RWPE1 (cell line): ENCODE data around the gene TBC1D28.
"Not testable (repeated sequence)": the region's sequence is repeated elsewhere in the genome, so short reads cannot be mapped to it uniquely, and the experiment has no call there.

Source experiments
- CTCF ChIA-PET: fragments of 350-600 bp; sonication (Branson Sonifier 250); formaldehyde crosslinking; extraction: SDS; loops from one replicate; lab custom pipeline; 2021; lab: Yijun Ruan, JAX
- POLR2A ChIA-PET: fragments of 400-600 bp; formaldehyde crosslinking; extraction: SDS; loops from one replicate; lab custom pipeline; 2020; ENCODE audit warnings: antibody characterized with exemption; ENCODE audit not compliant: low non-redundant PET; lab: Yijun Ruan, JAX
- DNase-seq: peaks from one replicate; pipeline ENCODE4 v3.0.0; 2012; ENCODE audit warnings: low spot score
- H3K27ac ChIP-seq: fragments of 450-650 bp; 2 replicates; pipeline ENCODE4 v1.5.1; 2017

Gene TBC1D28

DNA sequence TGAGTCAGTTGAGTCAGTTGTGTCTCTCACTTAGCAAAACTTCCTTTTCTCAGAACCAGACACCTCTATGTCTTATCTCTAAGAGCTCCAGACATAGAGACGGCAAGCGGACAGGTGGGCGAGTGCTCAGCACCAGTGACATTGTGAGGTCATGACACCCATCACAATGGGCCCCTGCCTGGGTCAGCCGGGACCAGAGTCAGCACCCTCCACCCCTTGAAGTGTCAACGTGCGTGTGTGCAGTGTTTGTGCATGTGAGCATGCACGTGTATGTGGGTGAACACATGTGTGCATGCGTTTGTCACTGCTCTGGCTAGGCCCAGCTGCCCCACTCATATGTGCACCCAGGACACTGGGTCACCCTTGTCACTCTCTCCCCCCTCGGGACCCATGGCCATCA, at the start of gene TBC1D28:
Gene TBC1D28, minus strand, starts transcription at position 101 of the 400 bp plus-strand sequence. CDS start 3,039 bp downstream, outside the sequence.
- DNase-seq, POLR2A ChIA-PET, H3K27ac ChIP-seq, CTCF ChIA-PET: not testable (repeated sequence)

DNA sequence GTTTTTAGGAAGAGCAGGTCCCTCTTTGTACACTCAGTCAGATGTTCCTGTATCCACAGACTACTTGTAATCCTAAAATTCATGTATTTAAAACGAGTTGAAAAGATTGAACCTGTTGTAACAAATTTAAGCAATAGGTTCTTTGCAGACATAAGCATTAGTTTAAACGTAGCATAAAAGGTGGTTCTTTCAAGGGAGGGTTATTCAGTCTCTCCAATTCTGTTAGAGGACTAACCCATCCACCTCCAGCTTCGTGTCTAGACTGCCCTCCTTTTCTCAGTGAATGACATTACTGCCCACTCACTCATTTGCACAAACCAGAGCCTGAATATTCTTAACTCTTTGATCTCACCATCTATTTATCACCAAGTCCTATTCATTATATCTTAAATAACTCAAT, 38.5 kb upstream of the TBC1D28 start:
- DNase-seq, POLR2A ChIA-PET, H3K27ac ChIP-seq, CTCF ChIA-PET: not testable (repeated sequence)

DNA sequence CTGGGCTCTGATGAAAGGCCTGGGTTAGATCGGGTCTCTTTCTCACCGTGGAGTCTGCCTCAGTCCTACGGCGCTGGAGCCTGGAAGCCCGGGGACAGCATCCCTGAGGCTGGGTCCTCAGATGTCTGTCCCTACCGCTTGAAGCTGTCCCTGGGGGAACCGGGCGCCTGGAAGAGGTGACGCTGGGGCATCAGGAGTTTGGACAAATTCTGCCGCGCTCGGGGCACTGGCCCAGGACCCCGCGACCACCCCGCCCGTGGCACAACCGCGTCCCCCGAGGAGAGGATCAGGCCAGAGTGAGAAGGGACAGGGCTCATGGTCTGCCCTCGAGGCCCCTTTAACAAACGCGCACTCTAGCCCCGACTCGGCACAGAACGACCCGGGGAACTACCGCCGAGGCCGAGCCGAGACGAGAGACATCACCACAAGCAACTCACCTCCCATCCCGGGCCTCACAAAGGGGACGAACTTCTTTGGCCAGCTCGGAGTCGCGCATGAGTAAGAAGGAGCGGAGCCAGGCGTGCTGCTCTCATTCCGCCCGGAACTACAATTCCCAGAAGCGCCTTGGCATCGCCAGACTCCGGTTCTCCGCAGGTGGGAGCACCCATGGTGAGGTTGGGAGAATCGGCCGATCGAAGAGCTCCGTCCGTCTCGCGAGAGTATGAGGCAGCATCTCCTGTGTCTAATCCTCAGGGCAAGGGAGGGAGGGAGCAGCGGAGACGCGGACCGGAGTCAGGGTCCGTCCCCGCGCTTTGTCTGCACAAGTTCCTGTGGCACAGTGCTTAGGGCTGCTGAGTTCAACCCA, 37.8 kb upstream of the TBC1D28 start, which contains the start of gene FOXO3B:
Gene FOXO3B, minus strand, starts transcription at position 548 of the 805 bp plus-strand sequence. CDS start 663 bp downstream, outside the sequence.
- POLR2A ChIA-PET, H3K27ac ChIP-seq: not testable (repeated sequence)
- DNase-seq: peak; percentile 60
- CTCF ChIA-PET: interaction anchor here (0.6 kb wide), 1 partner anchor 971 kb away, joined by 4 read pairs; no protein-coding TSS in a partner anchor

DNA sequence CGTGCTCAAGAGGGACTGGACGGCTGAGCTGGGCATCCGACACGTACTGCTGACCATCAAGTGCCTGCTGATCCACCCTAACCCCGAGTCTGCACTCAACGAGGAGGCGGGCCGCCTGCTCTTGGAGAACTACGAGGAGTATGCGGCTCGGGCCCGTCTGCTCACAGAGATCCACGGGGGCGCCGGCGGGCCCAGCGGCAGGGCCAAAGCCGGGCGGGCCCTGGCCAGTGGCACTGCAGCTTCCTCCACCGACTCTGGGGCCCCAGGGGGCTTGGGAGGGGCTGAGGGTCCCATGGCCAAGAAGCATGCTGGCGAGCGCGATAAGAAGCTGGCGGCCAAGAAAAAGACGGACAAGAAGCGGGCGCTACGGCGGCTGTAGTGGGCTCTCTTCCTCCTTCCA, 33.2 kb upstream of the TBC1D28 start:
- POLR2A ChIA-PET, H3K27ac ChIP-seq, DNase-seq, CTCF ChIA-PET: not testable (repeated sequence)

DNA sequence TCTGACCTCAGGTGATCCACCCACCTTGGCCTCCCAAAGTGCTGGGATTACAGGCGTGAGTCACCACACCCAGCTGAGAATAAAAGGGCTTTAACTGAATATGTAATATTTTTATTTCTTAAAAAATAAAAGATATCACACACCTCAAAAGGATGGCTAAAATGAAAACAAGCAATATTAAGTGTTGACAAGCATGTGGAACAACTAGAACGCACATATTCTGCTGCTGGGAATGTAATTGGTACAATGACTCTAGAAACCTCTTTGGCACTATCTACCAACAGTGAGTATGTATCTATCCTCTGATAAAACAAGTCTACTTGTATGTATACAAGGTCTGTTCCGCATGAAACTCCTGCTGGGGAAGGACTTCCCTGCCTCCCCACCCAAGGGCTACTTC, 32.7 kb upstream of the TBC1D28 start:
- H3K27ac ChIP-seq, CTCF ChIA-PET, DNase-seq, POLR2A ChIA-PET: not testable (repeated sequence)

DNA sequence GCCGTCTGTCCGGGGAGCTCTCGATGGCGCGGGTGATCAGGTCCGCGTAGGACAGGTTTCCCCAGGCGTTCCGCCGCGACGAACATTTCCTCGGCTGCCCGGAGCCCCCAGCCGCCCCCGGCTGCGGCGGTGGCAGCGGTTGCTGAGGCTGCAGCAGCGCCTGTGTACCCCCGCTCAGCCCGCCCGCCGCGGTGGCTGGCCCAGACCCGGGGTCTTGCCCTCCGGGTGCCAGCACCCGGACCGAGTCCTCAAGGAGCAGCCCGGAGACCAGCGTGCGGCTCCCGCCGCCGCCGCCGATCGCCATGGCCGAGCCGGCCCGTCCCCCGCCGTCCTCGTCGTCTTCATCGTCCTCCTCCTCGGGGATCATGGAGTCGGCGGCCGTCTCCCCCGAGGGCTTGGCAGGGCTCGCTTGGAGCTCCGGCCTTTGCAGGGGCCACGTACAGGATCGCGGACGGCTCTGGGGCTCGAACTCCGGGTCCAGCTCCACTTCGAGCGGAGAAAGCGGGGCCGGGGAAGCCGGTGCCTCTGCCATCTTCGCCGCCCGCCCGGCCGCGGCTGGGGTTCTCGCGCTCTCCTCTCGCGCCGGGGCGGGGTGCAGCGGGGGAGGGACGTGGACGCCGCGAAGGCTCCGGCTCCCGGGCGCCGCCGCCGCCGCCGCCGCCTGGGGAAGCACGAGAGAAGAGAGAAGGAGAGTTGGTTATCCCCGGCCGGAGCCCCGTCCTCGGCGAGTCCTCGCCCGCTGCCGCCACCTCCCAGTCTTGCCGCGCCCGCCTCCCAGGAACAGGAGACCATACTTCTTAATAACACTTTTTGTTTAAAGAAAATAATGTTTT, 28.4 kb upstream of the TBC1D28 start:
- POLR2A ChIA-PET, H3K27ac ChIP-seq, DNase-seq: not testable (repeated sequence)
- CTCF ChIA-PET: interaction anchor here (0.6 to 0.7 kb wide), 2 partner anchors 188 to 319 kb away, joined by 3 read pairs; no protein-coding TSS in a partner anchor

DNA sequence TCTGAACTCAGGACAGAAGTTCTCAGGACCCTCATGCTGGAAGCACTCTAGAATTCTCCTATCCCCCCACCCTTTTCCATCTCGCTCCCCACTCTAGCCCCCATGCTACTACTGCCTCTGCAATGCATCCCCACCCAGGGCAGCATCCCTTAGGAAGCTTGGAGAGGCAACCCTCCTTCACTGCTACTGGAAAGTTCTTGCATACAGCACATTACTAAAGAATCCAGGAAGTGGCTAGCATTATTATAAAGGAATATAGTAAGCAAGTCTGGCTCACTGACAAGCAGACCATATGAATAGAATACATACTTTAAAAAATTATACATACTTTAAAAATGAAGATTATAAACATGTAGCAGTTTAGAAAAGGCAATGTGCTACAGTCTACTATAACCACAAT, 24.4 kb upstream of the TBC1D28 start:
- DNase-seq, POLR2A ChIA-PET, CTCF ChIA-PET, H3K27ac ChIP-seq: not testable (repeated sequence)

DNA sequence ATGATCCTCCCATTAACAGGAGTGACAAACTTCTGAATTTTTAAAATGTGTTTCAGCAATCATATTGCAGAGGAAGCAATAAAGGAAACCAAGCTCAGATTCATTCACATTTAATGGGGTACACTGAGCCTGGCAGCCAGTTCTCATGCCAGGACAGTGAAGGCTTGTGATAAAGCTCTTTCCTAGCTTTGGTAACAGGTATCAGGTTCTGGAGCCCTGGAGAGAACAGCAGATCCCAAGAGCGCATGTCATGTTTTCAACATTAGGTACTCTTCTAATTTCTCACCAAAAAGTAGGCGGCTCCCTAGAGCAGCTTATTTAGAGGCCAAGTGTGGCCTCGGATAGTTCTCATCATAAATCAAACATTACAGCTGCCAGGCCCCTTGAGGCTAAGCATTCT, 23.3 kb upstream of the TBC1D28 start:
- POLR2A ChIA-PET, DNase-seq, CTCF ChIA-PET, H3K27ac ChIP-seq: not testable (repeated sequence)

DNA sequence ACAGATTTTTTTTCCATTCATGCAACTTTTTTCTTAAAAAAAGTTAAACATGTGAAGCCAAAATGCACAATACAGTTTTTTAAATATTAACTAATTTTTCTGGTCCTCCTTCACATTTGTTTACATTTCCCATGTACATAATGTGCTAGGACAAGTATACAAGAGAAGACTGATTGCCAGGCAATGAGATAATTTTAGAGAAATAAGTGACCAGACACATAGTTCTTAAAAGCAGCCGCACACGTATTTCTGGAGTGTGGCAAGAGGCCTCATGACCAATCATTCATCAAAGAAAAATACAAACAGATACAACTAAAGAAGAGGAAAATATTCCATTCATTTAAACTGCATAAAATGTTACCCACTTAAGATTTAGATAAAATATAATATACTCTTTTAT, 22.1 kb upstream of the TBC1D28 start:
- H3K27ac ChIP-seq, POLR2A ChIA-PET, CTCF ChIA-PET, DNase-seq: not testable (repeated sequence)

DNA sequence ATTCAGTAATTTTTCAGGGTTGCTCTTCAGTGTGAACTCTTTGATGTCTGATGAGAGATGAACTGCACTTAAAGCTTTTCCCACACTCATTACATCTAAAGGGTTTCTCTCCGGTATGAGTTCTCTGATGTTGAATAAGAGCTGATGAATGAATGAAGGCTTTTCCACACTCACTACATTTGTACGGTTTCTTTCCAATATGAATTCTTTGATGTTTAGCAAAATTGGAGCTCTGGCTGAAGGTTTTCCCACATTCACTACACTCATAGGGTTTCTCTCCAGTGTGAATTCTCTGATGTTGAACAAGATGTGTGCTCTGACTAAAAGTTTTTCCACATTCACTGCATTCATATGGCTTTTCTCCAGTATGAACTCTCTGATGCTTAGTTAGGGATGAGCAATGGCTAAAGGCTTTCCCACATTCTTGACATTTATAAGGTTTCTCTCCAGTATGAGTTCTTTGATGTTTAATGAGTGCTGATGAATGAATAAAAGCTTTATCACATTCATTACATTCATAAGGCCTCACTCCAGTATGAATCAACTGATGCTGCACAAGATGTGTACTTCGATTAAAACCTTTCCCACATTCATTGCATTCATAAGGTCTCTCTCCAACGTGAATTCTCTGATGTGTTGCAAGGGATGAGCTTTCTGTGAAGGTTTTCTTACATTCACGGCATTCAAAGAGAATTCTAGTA, 17.9 kb upstream of the TBC1D28 start:
- CTCF ChIA-PET, H3K27ac ChIP-seq, POLR2A ChIA-PET, DNase-seq: not testable (repeated sequence)

DNA sequence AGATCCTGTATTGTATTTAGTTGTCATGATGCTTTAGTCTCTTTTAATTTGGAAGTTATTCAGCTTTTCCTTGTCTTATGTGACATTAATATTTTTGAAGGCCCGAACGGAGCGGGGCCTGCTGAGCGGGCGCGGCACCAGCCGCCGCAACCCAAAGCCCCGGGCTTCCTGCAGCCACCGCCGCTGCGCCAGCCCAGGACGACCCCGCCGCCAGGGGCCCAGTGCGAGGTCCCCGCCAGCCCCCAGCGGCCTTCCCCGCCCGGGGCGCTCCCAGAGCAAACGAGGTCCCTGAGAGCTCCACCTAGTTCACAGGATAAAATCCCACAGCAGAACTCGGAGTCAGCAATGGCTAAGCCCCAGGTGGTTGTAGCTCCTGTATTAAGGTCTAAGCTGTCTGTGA, 5.9 kb upstream of the TBC1D28 start:
- DNase-seq, H3K27ac ChIP-seq, POLR2A ChIA-PET, CTCF ChIA-PET: not testable (repeated sequence)

DNA sequence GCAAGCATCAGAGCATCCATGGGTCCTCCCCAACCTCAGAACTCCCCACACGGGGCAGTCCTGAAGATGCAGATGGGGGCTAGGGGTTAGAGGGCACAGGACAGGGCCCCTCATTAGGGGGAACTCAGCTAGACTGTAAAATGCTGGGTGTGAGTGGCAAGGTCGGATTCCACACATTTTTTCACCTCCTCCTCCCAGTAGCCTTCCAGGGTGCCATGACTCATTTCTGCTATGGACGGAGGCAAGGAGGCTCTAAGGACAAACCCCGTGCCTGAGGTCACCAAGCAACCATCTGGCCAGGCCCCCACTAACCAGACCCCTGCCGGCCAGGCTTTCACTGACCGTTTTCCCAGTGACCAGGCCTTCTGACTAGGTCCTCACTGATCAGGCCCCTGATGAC, 1.1 kb downstream of the TBC1D28 start:
- CTCF ChIA-PET, H3K27ac ChIP-seq, POLR2A ChIA-PET, DNase-seq: not testable (repeated sequence)

DNA sequence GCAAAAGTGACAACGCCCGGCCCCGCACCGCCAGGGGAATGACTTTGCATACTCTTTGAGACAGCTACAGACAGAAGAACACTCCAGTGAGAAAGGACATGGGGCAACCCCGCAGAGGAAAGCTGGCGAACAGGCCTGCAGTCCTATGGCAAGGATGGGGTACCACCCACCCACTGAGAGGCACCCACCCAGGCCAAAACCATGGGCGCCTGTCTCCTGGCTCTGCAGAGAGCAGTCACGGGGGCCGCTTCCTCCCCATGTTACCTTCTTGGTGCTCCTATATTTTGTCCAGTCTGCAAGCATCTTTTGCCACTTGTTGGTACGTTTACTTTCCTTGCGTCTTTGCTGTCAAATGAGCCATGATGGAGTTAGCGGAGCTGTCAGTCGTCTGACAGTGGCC, 5.8 kb downstream of the TBC1D28 start:
- POLR2A ChIA-PET, DNase-seq: not testable (repeated sequence)
- CTCF ChIA-PET: interaction anchor here (0.6 kb wide), 1 partner anchor 215 kb away, joined by 6 read pairs; no protein-coding TSS in a partner anchor

DNA sequence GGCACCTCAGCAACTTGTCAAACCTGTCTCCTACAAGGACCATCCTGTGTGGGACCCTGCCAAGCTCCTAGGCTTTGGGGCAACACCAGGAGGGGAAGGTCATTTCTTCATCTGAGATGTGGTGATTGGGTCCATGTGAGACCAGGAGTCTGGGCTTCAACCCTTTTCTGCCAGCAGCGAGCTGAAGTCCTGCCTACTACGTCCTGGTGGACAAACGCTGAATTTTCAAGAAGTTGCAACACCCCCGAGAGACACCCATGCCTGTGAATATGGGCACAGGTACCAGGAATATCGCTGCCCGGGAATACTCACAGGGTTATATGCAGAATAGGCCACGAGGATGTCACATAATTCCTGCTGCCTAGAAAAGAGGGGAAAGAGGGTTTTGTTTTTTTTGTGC, 8.0 kb downstream of the TBC1D28 start:
- CTCF ChIA-PET, DNase-seq, POLR2A ChIA-PET, H3K27ac ChIP-seq: not testable (repeated sequence)

More for the DNA sequence above, 5.8 kb downstream of the TBC1D28 start:
- not testable (repeated sequence) for H3K27ac ChIP-seq

DNA sequence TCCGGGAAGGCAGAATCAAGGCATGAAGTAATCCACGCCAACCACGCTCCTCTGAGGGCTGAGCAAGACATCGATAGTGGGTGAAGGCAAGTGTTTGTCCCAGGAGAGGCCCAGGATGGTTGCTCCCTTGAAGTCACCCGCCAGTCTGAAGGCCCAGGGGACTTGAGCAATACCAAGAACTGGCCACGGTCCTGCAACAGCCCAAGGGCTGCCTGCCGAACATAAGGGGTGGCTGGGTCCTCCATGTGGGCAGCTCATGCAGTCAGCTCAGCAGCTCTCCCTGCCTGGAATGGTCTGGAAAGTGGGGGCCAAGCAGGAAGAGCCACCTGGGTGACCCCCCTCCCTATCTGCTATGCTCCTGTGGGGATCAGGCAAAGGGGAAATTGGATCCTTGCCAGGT, 8.4 kb downstream of the TBC1D28 start:
- POLR2A ChIA-PET, CTCF ChIA-PET: not testable (repeated sequence)

DNA sequence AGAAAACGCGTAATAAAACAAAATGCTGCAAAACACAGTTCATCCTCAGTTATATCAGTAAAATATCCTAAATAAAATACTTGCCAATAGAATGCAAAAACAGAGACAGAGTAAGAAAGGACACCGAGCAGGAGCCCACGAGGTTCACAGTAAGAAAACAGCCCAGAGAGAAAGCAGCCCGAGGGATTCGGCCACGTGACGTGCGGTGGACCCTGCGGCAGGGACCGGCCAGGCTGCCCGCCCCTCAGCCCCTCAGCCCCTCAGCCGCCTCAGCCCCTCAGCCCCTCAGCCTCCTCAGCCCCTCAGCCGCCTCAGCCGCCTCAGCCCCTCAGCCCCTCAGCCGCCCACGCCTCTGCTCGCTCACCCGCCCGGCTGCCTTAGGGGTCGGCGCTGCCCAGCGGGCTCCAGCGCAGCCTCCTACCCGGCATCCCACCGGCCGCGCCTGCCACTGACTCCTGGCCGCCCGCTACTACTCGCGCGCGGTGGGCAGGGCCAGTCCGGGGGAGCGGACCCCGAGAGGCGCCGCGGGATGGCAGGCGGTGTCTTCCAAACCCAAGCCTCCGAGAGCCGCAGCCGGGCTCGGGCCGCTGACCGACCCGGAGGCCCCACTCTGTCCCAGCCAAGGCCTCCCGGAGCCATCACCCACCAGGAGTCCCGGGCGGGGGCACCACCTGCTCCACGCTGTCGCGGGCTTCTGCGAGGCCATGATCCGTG, 9.5 kb downstream of the TBC1D28 start:
- CTCF ChIA-PET, DNase-seq, POLR2A ChIA-PET, H3K27ac ChIP-seq: not testable (repeated sequence)

More for the DNA sequence above, 8.4 kb downstream of the TBC1D28 start:
- not testable (repeated sequence) for H3K27ac ChIP-seq, DNase-seq
